GM12878 (cell line): ENCODE results near the gene PRR5. TPM values are rescaled to one million over a fixed set of nuclear protein-coding genes. Genes with fewer than 3 reads are reported as not detected.
"Not testable (repeated sequence)": the region's sequence is repeated elsewhere in the genome, so short reads cannot be mapped to it uniquely, and the experiment has no call there.

Source experiments
- ATAC-seq: fragments of 200-7000 bp; cut with Tn5 transposase; 3 replicates; pipeline ENCODE4 v1.9.1; 2020; ENCODE audit warnings: mild to moderate bottlenecking, moderate library complexity
- BruUV-seq: library from RNA; stranded (reverse); fragments of 400-500 nt; replicated peaks from 2 replicates; lab custom pipeline; 2021; lab: Mats Ljungman, UMichigan
- CTCF ChIA-PET: fragments of 300-600 bp; sonication (Branson Sonifier 250); formaldehyde crosslinking; extraction: SDS; loops from one replicate; lab custom pipeline; 2021; ENCODE audit warnings: inconsistent platforms; lab: Yijun Ruan, JAX
- POLR2A ChIA-PET: fragments of 350-600 bp; formaldehyde crosslinking; extraction: SDS; loops from one replicate; lab custom pipeline; 2021; ENCODE audit warnings: inconsistent platforms; lab: Charles Lee
- RAD21 ChIA-PET: fragments of 300-600 bp; sonication (Branson Sonifier 250); formaldehyde crosslinking; loops from one replicate; lab custom pipeline; 2023; ENCODE audit warnings: antibody characterized with exemption; ENCODE audit not compliant: unreplicated experiment; lab: Charles Lee
- SMC1A ChIA-PET: fragments of 300-600 bp; sonication (Branson Sonifier 250); formaldehyde crosslinking; loops from one replicate; lab custom pipeline; 2023; ENCODE audit not compliant: unreplicated experiment, uncharacterized antibody; lab: Charles Lee
- DNase-seq: peaks from one replicate; pipeline ENCODE4 v3.0.0-alpha.2; 2011; ENCODE audit warnings: low read depth, low spot score
- FAIRE-seq: peaks from 3 replicates; lab custom pipeline; 2011; peaks lifted over from hg19 to GRCh38; lab: Jason Lieb, UNC
- H2AFZ ChIP-seq: 2 replicates; pipeline ENCODE4 v1.6.0; 2011; ENCODE audit warnings: low read depth, low read length, control low read depth; ENCODE audit not compliant: control insufficient read depth
- H3K27ac ChIP-seq: 2 replicates; pipeline ENCODE4 v1.5.1; 2011; ENCODE audit warnings: control low read depth; ENCODE audit not compliant: control insufficient read depth, insufficient read depth
- H3K27me3 ChIP-seq, 2 experiments: replicated peaks in 1 of 2; 2 replicates each; pipeline versions ENCODE4 v1.6.0 to v1.6.1; 2011; ENCODE audit warnings: low read length in 1 of 2; ENCODE audit not compliant: control insufficient read depth in 2 of 2, insufficient read depth in 2 of 2
- H3K36me3 ChIP-seq, 2 experiments: 2 replicates each; pipeline ENCODE4 v1.5.1; 2011; ENCODE audit warnings: low read length in 1 of 2; ENCODE audit not compliant: control insufficient read depth in 2 of 2, insufficient read depth in 2 of 2
- H3K4me1 ChIP-seq: 2 replicates; pipeline ENCODE4 v1.6.1; 2011; ENCODE audit warnings: mild to moderate bottlenecking, low read length, moderate library complexity, mixed read lengths; ENCODE audit not compliant: control insufficient read depth, insufficient read depth
- H3K4me2 ChIP-seq: 2 replicates; pipeline ENCODE4 v1.6.0; 2011; ENCODE audit warnings: control low read depth; ENCODE audit not compliant: control insufficient read depth, insufficient read depth
- H3K4me3 ChIP-seq: fragments of 200-600 bp; sonication (generic); 2 replicates; pipeline ENCODE4 v1.5.1; 2016
- H3K79me2 ChIP-seq: 2 replicates; pipeline ENCODE4 v1.6.0; 2011; ENCODE audit warnings: low read length; ENCODE audit not compliant: control insufficient read depth, insufficient read depth
- H3K9ac ChIP-seq: 2 replicates; pipeline ENCODE4 v1.8.0; 2011; ENCODE audit warnings: low read length, control low read depth, mixed read lengths; ENCODE audit not compliant: control insufficient read depth, insufficient read depth
- H3K9me3 ChIP-seq: replicated peaks from 3 replicates; pipeline ENCODE4 v1.5.1; 2011; ENCODE audit warnings: mild to moderate bottlenecking, low read length; ENCODE audit not compliant: control insufficient read depth, insufficient read depth
- H4K20me1 ChIP-seq: 2 replicates; pipeline ENCODE4 v1.6.0; 2011; ENCODE audit not compliant: control insufficient read depth, insufficient read depth
- BACH1 ChIP-seq: fragments of 450-650 bp; IDR thresholded peaks from 2 replicates; pipeline ENCODE4 v1.6.1; 2017; ENCODE audit warnings: mild to moderate bottlenecking, borderline replicate concordance
- ETV6 ChIP-seq, 2 experiments: fragments of 450-650 bp in 1 of 2; IDR thresholded peaks in 1 of 2; conservative IDR thresholded peaks in 1 of 2; 2 replicates each; pipeline ENCODE4 v1.6.1; 2014; ENCODE audit warnings: antibody characterized with exemption in 1 of 2, borderline replicate concordance in 1 of 2, low read depth in 1 of 2, mild to moderate bottlenecking in 1 of 2, moderate library complexity in 1 of 2
- WGBS: methylation state at CpG from one replicate; pipeline ENCODE4 v1.1.6; 2016; ENCODE audit warnings: low lambda C conversion rate; ENCODE audit not compliant: insufficient replicate concordance, insufficient coverage; ENCODE audit errors: missing lambda C conversion rate; 5-methylcytosine and 5-hydroxymethylcytosine counted together
- in situ Hi-C: fragments of 300-500 bp; cut with MboI; formaldehyde crosslinking; loops from 9 replicates; pipeline ENCODE4 v1.14.3; 2018; ENCODE audit warnings: mixed read lengths
- intact Hi-C: fragments of 100-400 bp; cut with micrococcal nuclease; formaldehyde crosslinking; loops from one replicate; pipeline ENCODE4 v1.14.2; 2022; ENCODE audit not compliant: unreplicated experiment
- polyA plus RNA-seq, 11 experiments: library from polyadenylated mRNA; depleted of rRNA in 4 of 11; unstranded in 6 of 11; stranded (reverse) in 5 of 11; fragments of >200 nt; fragmentation: Nextera tagmentation in 4 of 11; fragmentation: Illumina TruSeq in 1 of 11; extraction: Ambion mirVana in 4 of 11; extraction: Trizol in 1 of 11; gene quantifications; 1 replicate in 1 of 11; 2 replicates in 10 of 11; pipeline versions ENCODE4 v1.2.1 to v1.2.3, GENCODE V29; 2011 to 2016; ENCODE audit warnings: inconsistent platforms in 2 of 11, missing spikeins in 2 of 11, low read depth in 1 of 11
- total RNA-seq, 4 experiments: library from RNA; depleted of rRNA in 3 of 4; stranded (reverse); fragments of >200 nt in 3 of 4; fragmentation: Illumina TruSeq in 1 of 4; extraction: Trizol in 1 of 4; gene quantifications; 2 replicates each; pipeline versions ENCODE4 v1.2.1 to v1.2.3, GENCODE V29; 2013 to 2021
- TF ChIP-seq, protein P1 (sequence below): IDR thresholded peaks from 2 replicates; pipeline ENCODE4 v1.6.1; 2012; ENCODE audit warnings: low read length, inconsistent platforms

PRR5 gene
- total and polyA plus RNA-seq, 10 of the 15 experiments (the other 5 are each of a cell fraction or from before 2014, with no cell fraction given) = 0.03 to 9.4 (median 1.5) TPM

- H4K20me1 ChIP-seq, in situ Hi-C loops, POLR2A ChIA-PET, intact Hi-C loops, H3K4me1 ChIP-seq, H3K9me3 ChIP-seq, H3K9ac ChIP-seq, H3K36me3 ChIP-seq, H3K79me2 ChIP-seq, H3K4me2 ChIP-seq, DNase-seq, H2AFZ ChIP-seq, FAIRE-seq, ATAC-seq, H3K27me3 ChIP-seq, H3K4me3 ChIP-seq, H3K27ac ChIP-seq, BruUV-seq: not testable (repeated sequence)
- ChIA-PET SMC1A (interaction anchor here (1.5 kb wide), 1 partner anchor 10 kb away, joined by 4 read pairs; no protein-coding TSS in a partner anchor), CTCF (interaction anchor here (1.0 kb wide), 1 partner anchor 10 kb away, joined by 5 read pairs; no protein-coding TSS in a partner anchor), RAD21 (interaction anchor here (1.1 kb wide), 1 partner anchor 32 kb away, joined by 3 read pairs; no protein-coding TSS in a partner anchor)
- WGBS = 36% methylated on average over 5 of the region's 6 CpGs
Observed at GRCh38 chr22:44676066-44676440, 26.0 kb upstream of the PRR5 start.

- no peak for FAIRE-seq
- no peak overlapping the region for H3K9ac ChIP-seq
- RAD21 ChIA-PET = interaction anchor here (1.1 kb wide), 1 partner anchor 33 kb away, joined by 3 read pairs; no protein-coding TSS in a partner anchor
- no peaks in the 10 kb centered on the region for H3K79me2 ChIP-seq
- peak overlapping the region; percentile 15 for H2AFZ ChIP-seq
- POLR2A ChIA-PET = no interaction called here
- ATAC-seq = peak; percentile 65
- H3K9me3 ChIP-seq = no peaks in the 10 kb centered on the region
- no peak for DNase-seq
- WGBS = 18% methylated on average over 25 of the region's 25 CpGs
- H3K4me3 ChIP-seq = no peak overlapping the region
- no TSS peak for BruUV-seq
- H3K27ac ChIP-seq = no peak overlapping the region
- intact Hi-C loops (no loop called here), in situ Hi-C loops (no loop called here)
- SMC1A ChIA-PET = interaction anchor here (1.5 kb wide), 1 partner anchor 9 kb away, joined by 4 read pairs; no protein-coding TSS in a partner anchor
- CTCF ChIA-PET = interaction anchor here (0.9 to 1.3 kb wide), 3 partner anchors 9 to 591 kb away, joined by 3 to 5 read pairs (median 4); no protein-coding TSS in a partner anchor
- TF ChIP-seq, protein P1, sequence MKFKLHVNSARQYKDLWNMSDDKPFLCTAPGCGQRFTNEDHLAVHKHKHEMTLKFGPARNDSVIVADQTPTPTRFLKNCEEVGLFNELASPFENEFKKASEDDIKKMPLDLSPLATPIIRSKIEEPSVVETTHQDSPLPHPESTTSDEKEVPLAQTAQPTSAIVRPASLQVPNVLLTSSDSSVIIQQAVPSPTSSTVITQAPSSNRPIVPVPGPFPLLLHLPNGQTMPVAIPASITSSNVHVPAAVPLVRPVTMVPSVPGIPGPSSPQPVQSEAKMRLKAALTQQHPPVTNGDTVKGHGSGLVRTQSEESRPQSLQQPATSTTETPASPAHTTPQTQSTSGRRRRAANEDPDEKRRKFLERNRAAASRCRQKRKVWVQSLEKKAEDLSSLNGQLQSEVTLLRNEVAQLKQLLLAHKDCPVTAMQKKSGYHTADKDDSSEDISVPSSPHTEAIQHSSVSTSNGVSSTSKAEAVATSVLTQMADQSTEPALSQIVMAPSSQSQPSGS = no peak
- peak; percentile 68; the same call in 1 of the 2 replicates for TF ChIP-seq BACH1
- TF ChIP-seq ETV6 (conservative IDR thresholded peaks at IDR 0.05 in 1 of 2, IDR thresholded peaks at IDR 0.05 in 1 of 2; ENCODE audit: borderline replicate concordance in 1 of 2, low read depth in 1 of 2) = no peak
- peak overlapping the region; percentile 71 for H3K4me2 ChIP-seq
- no peaks in the 10 kb centered on the region for H3K27me3 ChIP-seq
- no peaks in the 10 kb centered on the region for H4K20me1 ChIP-seq
- H3K36me3 ChIP-seq = no peaks in the 10 kb centered on the region
- H3K4me1 ChIP-seq = peaks cover 3% of the 10 kb centered on the region
Observed at GRCh38 chr22:44676441-44677352, 25.3 kb upstream of the PRR5 start.
